Heart left ventricle (tissue), 13 donors: ENCODE results near the gene TRAK1.

Experiments
- CTCF ChIP-seq, 12 donors: fragments of 200-600 bp; sonication (generic) in 4 of 12; IDR thresholded peaks; one replicate each; pipeline versions ENCODE4 v1.5.0 to v1.8.0; 2018 to 2022; ENCODE audit warnings: antibody characterized with exemption in 12 of 12, mild to moderate bottlenecking in 5 of 12
- POLR2A ChIP-seq, 2 donors: fragments of 450-650 bp; IDR thresholded peaks; one replicate each; pipeline ENCODE4 v1.6.1; 2017; ENCODE audit warnings: antibody characterized with exemption in 2 of 2, mild to moderate bottlenecking in 2 of 2, moderate library complexity in 2 of 2
- donor health status: ischemic (EF 13 %, LVEDD 7.1; RV severe dilation, severe dysfunction).
- donor health status: DM: no; HTN: yes; CAD: no.
- donor health status: DM: no; HTN: no; CAD: no.
- donor health status: ischemic (EF 25% LVEDD 6.9; RV normal size, moderate dysfunction).
- donor health status: ischemic (EF 25% LVEDD 5.7; RV mildly dilated, moderate dysfunction).
- donor health status: ischemic (EF 35%, LVEDD 5.7; RV mildly dilated, moderate dysfunction).
- donor health status: nonischemic (EF 11% LVEDD 7.7; RV severe dilation, severe dysfunction).
- donor health status: DM: yes; HTN: yes; CAD: no.
- donor health status: PGD.
- donor health status: ischemic (EF 29% LVEDD 5.4; RV normal size, mild dysfunction).
- donor health status: nonischemic (EF 23%, LVEDD 6.1; RV moderate dilation, normal function).

GRCh38 chr3:42269647-42270046 is 178.5 kb downstream of the TRAK1 start:
- TF ChIP-seq CTCF (IDR thresholded peaks at IDR 0.05) (no peak), POLR2A (IDR thresholded peaks at IDR 0.05) (no peak)
